ENCODE results near the gene TEF. TPM values are rescaled to one million over a fixed set of nuclear protein-coding genes. Genes with fewer than 3 reads are reported as not detected.

TEF gene
- total and polyA plus RNA-seq, 2 experiments from 2014 or later, result 2.3 to 7.2 TPM

DNA sequence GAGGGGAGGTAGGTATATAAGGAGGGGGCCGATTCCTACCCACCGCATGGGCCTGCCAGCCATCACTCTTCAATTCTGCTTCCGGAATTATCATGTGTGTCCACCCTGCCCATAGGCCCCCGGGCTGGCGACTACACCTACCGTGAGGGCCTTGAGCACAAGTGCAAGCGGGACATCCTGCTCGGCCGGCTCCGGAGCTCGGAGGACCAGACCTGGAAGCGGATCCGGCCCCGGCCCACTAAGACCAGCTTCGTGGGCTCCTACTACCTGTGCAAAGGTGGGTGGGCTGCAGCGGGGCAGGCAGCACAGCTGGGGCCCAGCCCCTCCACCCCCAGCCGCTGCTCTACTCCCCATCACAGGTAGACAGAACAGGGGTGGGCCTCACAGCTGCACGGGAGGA is 38.4 kb upstream of the TEF start:
- no peak overlapping the region for H3K4me3 Mint-ChIP-seq
- H4K20me1 ChIP-seq (replicated peaks; ENCODE audit: insufficient read depth), result no peaks in the 10 kb centered on the region
- no peaks in the 10 kb centered on the region for H3K9me2 ChIP-seq (ENCODE audit: insufficient read depth)
- H3F3A ChIP-seq (replicated peaks; ENCODE audit: low read depth), result no peaks in the 10 kb centered on the region
- no peaks in the 10 kb centered on the region for H3K79me2 ChIP-seq (replicated peaks; ENCODE audit: insufficient read depth)
- H3K4me2 ChIP-seq, result no peak overlapping the region
- ATAC-seq (no peak), DNase-seq (ENCODE audit: low spot score) (no peak)
- peaks cover 5% of the 10 kb centered on the region; the same call in 1 of the 2 replicates for H3K36me3 ChIP-seq (ENCODE audit: insufficient read depth)
- H3K27me3 Mint-ChIP-seq (ENCODE audit: insufficient read depth, low read depth, poor library complexity), result peaks cover 14% of the 10 kb centered on the region
- H3K27ac ChIP-seq (ENCODE audit: low read depth), result no peak overlapping the region
- H3K9me3 Mint-ChIP-seq, result no peaks in the 10 kb centered on the region
- no peaks in the 10 kb centered on the region for H3K27me3 ChIP-seq (ENCODE audit: insufficient read depth)
- no peak overlapping the region for H3K27ac Mint-ChIP-seq
- no peak overlapping the region for H2AFZ ChIP-seq
- peaks cover 30% of the 10 kb centered on the region for H3K36me3 Mint-ChIP-seq (ENCODE audit: low read depth)
- no peaks in the 10 kb centered on the region for H3K4me1 Mint-ChIP-seq
- TF ChIP-seq ZNF114 (CRISPR knock-in tag; IDR thresholded peaks at IDR 0.05), result no peak
- no peak overlapping the region for H3K4me3 ChIP-seq
- H3K4me1 ChIP-seq (ENCODE audit: insufficient read depth), result no peaks in the 10 kb centered on the region

DNA sequence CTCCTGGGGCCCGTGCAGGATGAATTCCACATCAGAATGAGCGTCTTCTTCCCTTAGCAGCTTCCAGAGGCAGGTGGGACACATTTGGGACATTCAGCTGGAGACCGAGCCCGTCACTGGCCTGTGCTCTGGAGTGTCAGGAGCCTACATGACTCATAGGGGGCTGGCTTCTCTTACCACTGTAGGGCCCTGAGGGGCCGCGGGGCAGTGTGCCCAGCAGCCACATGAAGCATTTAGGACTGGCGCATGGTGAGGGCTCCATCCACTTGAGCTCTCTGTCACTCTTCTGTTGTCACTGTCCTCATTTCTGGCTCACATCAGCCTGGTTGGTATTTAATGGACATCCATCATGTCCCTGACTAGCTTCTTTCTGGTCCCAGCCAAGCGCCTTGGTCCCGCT is 38.0 kb upstream of the TEF start:
- peaks cover 14% of the 10 kb centered on the region for H3K27me3 Mint-ChIP-seq (ENCODE audit: insufficient read depth, low read depth, poor library complexity)
- H3K36me3 Mint-ChIP-seq (ENCODE audit: low read depth), result peaks cover 33% of the 10 kb centered on the region
- no peaks in the 10 kb centered on the region for H3K4me1 Mint-ChIP-seq
- Histone ChIP-seq H3K36me3 (ENCODE audit: insufficient read depth) (peaks cover 5% of the 10 kb centered on the region; the same call in 1 of the 2 replicates), H3K27ac (ENCODE audit: low read depth) (no peak overlapping the region), H3K4me2 (no peak overlapping the region), H4K20me1 (replicated peaks; ENCODE audit: insufficient read depth) (no peaks in the 10 kb centered on the region), H3K9me2 (ENCODE audit: insufficient read depth) (no peaks in the 10 kb centered on the region), H3K27me3 (ENCODE audit: insufficient read depth) (no peaks in the 10 kb centered on the region), H2AFZ (no peak overlapping the region), H3K79me2 (replicated peaks; ENCODE audit: insufficient read depth) (no peaks in the 10 kb centered on the region), H3K4me3 (no peak overlapping the region), H3F3A (replicated peaks; ENCODE audit: low read depth) (no peaks in the 10 kb centered on the region), H3K4me1 (ENCODE audit: insufficient read depth) (no peaks in the 10 kb centered on the region)
- DNase-seq (ENCODE audit: low spot score) (no peak), ATAC-seq (no peak)
- TF ChIP-seq NANOG (IDR thresholded peaks at IDR 0.05; ENCODE audit: borderline replicate concordance) (no peak), ZNF331 (CRISPR knock-in tag; IDR thresholded peaks at IDR 0.05; ENCODE audit: low read depth) (no peak), JUNB (IDR thresholded peaks at IDR 0.05; ENCODE audit: unreplicated experiment) (no peak), CREB1 (CRISPR knock-in tag; IDR thresholded peaks at IDR 0.05; ENCODE audit: low read depth) (no peak), STAT1 (IDR thresholded peaks at IDR 0.05; ENCODE audit: unreplicated experiment) (no peak), EZH2phosphoT487 (IDR thresholded peaks at IDR 0.05; ENCODE audit: unreplicated experiment) (no peak)
- TF ChIP-seq, protein P1, sequence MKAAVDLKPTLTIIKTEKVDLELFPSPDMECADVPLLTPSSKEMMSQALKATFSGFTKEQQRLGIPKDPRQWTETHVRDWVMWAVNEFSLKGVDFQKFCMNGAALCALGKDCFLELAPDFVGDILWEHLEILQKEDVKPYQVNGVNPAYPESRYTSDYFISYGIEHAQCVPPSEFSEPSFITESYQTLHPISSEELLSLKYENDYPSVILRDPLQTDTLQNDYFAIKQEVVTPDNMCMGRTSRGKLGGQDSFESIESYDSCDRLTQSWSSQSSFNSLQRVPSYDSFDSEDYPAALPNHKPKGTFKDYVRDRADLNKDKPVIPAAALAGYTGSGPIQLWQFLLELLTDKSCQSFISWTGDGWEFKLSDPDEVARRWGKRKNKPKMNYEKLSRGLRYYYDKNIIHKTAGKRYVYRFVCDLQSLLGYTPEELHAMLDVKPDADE (IDR thresholded peaks at IDR 0.05), result no peak
- TF ChIP-seq, protein P2, sequence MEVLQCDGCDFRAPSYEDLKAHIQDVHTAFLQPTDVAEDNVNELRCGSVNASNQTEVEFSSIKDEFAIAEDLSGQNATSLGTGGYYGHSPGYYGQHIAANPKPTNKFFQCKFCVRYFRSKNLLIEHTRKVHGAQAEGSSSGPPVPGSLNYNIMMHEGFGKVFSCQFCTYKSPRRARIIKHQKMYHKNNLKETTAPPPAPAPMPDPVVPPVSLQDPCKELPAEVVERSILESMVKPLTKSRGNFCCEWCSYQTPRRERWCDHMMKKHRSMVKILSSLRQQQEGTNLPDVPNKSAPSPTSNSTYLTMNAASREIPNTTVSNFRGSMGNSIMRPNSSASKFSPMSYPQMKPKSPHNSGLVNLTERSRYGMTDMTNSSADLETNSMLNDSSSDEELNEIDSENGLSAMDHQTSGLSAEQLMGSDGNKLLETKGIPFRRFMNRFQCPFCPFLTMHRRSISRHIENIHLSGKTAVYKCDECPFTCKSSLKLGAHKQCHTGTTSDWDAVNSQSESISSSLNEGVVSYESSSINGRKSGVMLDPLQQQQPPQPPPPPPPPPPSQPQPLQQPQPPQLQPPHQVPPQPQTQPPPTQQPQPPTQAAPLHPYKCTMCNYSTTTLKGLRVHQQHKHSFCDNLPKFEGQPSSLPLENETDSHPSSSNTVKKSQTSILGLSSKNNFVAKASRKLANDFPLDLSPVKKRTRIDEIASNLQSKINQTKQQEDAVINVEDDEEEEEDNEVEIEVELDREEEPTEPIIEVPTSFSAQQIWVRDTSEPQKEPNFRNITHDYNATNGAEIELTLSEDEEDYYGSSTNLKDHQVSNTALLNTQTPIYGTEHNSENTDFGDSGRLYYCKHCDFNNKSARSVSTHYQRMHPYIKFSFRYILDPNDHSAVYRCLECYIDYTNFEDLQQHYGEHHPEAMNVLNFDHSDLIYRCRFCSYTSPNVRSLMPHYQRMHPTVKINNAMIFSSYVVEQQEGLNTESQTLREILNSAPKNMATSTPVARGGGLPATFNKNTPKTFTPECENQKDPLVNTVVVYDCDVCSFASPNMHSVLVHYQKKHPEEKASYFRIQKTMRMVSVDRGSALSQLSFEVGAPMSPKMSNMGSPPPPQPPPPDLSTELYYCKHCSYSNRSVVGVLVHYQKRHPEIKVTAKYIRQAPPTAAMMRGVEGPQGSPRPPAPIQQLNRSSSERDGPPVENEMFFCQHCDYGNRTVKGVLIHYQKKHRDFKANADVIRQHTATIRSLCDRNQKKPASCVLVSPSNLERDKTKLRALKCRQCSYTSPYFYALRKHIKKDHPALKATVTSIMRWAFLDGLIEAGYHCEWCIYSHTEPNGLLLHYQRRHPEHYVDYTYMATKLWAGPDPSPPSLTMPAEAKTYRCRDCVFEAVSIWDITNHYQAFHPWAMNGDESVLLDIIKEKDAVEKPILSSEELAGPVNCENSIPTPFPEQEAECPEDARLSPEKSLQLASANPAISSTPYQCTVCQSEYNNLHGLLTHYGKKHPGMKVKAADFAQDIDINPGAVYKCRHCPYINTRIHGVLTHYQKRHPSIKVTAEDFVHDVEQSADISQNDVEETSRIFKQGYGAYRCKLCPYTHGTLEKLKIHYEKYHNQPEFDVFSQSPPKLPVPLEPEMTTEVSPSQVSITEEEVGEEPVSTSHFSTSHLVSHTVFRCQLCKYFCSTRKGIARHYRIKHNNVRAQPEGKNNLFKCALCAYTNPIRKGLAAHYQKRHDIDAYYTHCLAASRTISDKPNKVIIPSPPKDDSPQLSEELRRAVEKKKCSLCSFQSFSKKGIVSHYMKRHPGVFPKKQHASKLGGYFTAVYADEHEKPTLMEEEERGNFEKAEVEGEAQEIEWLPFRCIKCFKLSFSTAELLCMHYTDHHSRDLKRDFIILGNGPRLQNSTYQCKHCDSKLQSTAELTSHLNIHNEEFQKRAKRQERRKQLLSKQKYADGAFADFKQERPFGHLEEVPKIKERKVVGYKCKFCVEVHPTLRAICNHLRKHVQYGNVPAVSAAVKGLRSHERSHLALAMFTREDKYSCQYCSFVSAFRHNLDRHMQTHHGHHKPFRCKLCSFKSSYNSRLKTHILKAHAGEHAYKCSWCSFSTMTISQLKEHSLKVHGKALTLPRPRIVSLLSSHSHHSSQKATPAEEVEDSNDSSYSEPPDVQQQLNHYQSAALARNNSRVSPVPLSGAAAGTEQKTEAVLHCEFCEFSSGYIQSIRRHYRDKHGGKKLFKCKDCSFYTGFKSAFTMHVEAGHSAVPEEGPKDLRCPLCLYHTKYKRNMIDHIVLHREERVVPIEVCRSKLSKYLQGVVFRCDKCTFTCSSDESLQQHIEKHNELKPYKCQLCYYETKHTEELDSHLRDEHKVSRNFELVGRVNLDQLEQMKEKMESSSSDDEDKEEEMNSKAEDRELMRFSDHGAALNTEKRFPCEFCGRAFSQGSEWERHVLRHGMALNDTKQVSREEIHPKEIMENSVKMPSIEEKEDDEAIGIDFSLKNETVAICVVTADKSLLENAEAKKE (CRISPR knock-in tag; IDR thresholded peaks at IDR 0.05), result no peak
- TF ChIP-seq, protein P3, sequence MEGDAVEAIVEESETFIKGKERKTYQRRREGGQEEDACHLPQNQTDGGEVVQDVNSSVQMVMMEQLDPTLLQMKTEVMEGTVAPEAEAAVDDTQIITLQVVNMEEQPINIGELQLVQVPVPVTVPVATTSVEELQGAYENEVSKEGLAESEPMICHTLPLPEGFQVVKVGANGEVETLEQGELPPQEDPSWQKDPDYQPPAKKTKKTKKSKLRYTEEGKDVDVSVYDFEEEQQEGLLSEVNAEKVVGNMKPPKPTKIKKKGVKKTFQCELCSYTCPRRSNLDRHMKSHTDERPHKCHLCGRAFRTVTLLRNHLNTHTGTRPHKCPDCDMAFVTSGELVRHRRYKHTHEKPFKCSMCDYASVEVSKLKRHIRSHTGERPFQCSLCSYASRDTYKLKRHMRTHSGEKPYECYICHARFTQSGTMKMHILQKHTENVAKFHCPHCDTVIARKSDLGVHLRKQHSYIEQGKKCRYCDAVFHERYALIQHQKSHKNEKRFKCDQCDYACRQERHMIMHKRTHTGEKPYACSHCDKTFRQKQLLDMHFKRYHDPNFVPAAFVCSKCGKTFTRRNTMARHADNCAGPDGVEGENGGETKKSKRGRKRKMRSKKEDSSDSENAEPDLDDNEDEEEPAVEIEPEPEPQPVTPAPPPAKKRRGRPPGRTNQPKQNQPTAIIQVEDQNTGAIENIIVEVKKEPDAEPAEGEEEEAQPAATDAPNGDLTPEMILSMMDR (conservative IDR thresholded peaks at IDR 0.05; ENCODE audit: low read depth in 2 of 2), result no peak
- H3K4me3 Mint-ChIP-seq, result no peak overlapping the region
- H3K9me3 Mint-ChIP-seq, result no peaks in the 10 kb centered on the region
- H3K27ac Mint-ChIP-seq, result no peak overlapping the region
